Right ventricle myocardium superior (tissue), 1 donor: ENCODE results near the gene BMP5. TPM values are rescaled to one million over a fixed set of nuclear protein-coding genes. Genes with fewer than 3 reads are reported as not detected.

Experiments used
- ATAC-seq: fragments of 200-7000 bp; cut with Tn5 transposase; one replicate; pipeline ENCODE4 v1.9.1; 2020; ENCODE audit warnings: mild to moderate bottlenecking; ENCODE audit not compliant: poor library complexity
- DNase-seq: peaks from one replicate; pipeline ENCODE4 v3.0.0-alpha.2; 2020
- intact Hi-C: fragments of 100-400 bp; cut with DNase I; formaldehyde crosslinking; loops from one replicate; pipeline ENCODE4 v1.11.2; 2022
- total RNA-seq: library from RNA; stranded (reverse); fragmentation: NEBNext Ultra II Directional; extraction: Animal tissue kit (Norgen Biotek cat#: 25700); gene quantifications from one replicate; pipeline ENCODE4 v1.2.1, GENCODE V29; 2021
- donor health status: DM: no; HTN: yes; CAD: no; lungs with severe emphysema.

BMP5 gene
- total RNA-seq, 1 donor from 2014 or later = 2.4 TPM

DNA sequence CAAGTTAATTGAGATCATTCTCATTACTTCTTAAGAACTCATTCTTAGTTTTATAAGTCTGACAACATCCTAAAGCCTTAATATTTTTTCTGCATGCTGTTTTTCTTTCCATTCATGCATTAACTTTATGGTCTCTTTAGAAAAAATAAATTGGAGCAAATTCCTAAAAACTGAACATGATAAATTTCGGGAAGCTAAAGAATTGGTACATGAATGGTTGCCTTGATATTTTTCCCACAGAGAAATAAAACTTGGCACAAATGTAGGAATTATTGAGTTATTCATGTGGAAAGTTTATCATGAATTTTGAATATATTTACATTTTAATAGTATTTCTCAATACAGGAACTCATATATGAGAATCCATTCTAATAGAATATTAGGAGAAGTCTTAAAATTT, 115.9 kb downstream of the BMP5 start:
- no peak for ATAC-seq
- intact Hi-C loops = no loop called here
- DNase-seq = no peak

DNA sequence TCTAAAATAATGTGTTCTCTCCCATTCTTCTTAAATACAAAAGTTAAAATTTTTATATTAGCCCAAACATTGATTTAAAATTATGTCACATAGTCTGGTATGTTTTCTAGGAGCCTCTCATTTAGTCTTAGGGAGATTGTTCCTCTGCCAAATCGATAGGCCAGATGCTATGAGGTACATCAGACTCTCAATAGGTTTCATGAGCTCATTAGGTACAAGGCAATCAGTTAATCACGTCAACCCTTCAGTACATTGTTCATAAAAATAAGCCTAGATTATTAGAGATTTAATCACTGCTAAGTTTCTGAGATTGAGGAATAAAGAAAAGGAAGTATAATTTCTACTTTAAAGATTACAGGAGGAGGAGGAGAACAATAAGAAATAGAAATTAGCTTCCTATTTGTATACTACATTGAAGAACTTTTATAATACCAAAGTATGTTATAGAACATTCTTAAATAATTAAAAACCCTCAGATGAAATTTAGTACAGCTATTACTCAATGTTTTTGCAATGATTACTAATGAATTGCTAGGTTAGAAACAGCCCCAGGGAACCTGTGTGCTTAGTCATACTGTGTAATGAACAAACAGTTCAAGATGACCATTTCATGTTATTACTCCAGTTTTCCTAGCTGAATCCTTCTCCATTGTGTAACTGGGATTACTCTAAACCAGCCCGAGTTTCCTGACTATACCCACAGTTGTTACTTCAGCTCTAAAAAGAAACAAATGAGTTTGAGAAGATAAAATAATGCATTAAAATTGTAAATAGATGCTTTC, 117.0 kb downstream of the BMP5 start:
- DNase-seq (no peak), ATAC-seq (peak; percentile 84)
- intact Hi-C loops = no loop called here

DNA sequence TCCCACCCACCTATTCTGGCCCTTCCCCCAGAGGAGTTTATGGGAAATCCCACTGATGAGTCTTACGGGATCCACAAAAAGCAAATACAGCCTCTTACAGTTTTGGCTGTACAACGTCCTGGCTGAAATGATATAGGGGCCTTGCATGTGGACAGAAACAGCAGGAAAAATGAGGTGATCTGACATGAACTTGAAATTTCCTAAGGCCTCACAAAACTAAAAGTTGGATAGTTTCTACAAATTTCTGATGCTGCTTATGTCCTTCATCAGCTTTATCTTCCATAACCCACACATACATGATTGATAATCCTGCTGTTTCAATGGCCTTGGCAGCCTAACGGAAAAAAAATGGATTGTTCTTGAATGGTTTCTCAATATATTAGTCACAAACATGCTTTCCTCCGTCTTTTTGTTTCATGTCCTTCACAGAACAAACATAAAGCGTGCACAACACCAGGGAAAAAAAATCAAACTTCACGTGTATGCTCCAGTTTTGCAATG, 118.8 kb downstream of the BMP5 start:
- intact Hi-C loops = no loop called here
- DNase-seq (no peak), ATAC-seq (no peak)

DNA sequence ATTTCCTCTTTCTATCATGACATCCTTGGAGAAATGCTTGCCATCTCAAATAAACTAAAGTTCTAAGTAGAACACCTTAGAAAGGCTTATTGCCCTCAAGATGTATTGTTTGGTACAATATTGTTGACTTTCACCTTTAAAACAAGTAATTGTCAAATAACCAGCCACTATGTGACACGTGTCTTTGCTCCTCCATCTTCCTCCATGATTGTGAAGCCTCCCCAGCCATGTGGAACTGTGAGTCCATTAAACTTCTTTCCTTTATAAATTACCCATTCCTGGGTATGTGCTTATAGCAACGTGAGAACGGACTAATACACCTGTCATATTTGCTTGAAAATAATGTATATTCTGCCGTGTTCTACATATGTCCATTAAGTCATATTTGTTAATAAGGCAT, 126.5 kb downstream of the BMP5 start:
- no peak for ATAC-seq
- intact Hi-C loops = no loop called here
- no peak for DNase-seq

DNA sequence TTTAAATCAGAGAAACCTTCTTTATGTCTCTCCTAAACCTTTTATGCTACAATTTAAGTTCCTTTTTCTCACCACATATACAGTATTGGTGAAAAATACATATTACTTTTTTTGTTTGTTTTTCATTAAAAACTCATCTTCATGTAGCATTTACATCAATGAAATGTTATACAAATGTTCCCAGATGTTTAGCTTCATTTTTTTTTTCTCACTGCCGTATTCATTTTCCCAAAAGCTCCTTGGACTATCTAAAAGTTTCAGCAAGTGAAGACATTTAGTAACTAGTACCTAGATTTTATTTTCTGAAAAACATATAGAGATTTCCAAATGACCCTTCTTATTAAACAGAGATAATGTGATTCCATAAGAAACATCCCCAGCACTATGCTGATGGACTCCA, 128.9 kb downstream of the BMP5 start:
- intact Hi-C loops = no loop called here
- ATAC-seq = no peak
- no peak for DNase-seq

DNA sequence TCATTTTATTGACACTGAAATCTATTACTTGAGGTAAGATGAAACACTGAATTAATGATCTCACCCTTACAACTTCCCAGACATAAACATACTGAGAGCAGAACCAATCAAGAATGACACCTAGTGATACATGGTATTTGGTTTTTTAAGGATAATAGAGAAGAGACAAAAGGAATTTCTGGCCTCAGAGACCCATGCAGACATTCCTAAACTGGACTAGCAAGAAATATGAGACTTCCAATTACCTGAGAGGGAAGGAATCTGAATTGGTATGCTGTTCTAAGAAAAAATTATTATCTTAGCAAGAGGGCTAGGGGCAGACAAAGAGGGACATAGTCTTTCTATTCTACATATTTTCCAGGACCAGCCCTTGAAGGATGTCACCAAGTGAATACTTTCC, 141.1 kb downstream of the BMP5 start:
- no peak for DNase-seq
- intact Hi-C loops = no loop called here
- ATAC-seq = no peak

DNA sequence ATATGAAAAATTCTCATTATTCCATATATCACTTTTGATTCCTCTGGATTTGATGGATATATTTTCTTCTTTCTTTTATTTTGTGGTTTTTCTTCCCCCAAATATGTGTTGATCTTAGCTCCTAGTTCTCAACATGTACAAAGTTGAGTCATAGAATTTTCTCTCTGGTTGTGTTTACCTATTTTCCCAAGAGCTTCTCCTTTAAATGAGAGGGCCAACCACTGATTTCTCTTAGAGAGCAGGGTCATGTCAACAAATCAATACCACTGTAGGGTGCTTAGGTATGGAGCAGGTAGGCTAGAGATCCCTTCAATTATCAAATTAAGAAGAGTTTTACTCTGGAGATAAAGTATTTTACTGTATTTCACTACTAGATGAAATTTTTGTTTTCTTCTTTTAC, 145.7 kb downstream of the BMP5 start:
- DNase-seq (no peak), ATAC-seq (no peak)
- intact Hi-C loops = no loop called here

DNA sequence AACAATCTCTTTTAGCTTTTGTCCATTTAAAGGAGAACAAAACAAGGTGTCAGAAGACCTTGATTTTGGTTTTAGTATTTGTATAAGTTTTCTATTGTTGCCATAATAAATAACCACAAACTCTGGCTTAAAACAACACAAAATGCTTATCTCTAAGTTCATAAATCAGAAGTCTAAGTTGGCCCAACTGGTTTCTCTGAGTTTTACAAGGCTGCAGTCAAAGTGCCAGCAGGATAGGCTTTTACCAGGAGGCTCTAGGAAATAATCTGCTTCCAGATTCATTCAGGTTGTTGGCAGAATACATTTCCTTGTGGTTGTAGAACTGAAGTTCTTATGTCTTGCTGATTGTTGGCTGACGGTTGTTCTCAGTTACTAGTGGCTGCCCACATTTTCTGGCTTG, 149.2 kb downstream of the BMP5 start:
- DNase-seq (no peak), ATAC-seq (no peak)
- intact Hi-C loops = no loop called here

DNA sequence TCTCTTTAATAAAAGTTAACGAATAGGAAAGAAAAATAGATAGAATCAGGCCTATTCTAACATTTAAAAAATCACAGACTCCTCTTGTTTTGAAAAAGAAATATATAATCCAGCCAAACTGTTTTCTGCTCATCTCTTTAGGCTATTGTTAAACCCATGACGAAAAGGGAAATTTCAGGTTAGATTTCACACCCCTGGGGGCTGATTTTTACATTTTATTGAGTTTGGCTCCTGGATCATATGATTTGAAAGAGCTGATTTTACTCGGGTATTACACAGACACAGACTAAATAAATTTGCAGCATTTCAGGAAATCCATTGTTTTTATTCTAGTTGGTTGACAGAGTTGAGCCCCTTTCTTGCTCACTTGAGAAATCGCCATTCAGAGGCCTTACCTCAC, 160.6 kb downstream of the BMP5 start:
- DNase-seq (no peak), ATAC-seq (no peak)
- intact Hi-C loops = no loop called here

DNA sequence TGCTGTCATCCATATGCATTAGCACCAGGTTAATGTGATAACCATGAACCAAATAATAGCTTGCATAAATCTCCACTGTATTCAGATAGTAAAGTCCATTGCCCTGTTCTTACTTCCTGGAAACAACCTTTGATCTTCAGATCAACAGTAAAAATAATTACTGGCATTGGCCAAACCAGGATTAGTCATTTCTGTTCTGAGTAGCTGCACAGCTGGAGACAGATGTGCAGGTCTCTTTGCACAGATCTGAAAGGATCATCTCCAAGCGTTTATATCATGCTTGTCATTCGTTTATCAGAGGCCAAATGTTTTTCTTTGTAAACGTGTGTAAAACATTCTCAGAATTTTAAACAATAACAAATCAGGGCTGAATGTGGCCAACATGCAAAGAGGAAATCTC, 162.0 kb downstream of the BMP5 start:
- no peak for ATAC-seq
- intact Hi-C loops = no loop called here
- no peak for DNase-seq

DNA sequence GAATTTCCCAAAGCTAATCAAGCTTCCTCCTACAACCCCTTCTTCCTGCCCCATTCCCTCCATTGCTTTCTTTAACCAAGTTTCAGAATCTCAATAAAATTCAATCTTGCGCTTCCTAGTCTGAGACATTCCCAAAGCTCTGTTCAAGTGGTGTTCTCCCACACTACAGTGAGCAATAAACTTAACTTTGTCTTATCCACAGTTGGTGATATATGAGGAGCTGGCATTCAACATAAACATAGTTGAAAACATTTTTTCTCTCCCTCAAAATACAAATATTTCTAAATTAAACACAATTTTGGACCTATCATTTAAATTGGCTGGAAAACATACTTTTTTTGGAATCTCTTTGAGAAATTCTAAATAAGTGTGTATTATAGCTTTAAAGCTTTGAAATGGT, 166.7 kb downstream of the BMP5 start:
- intact Hi-C loops = no loop called here
- DNase-seq (no peak), ATAC-seq (no peak)

DNA sequence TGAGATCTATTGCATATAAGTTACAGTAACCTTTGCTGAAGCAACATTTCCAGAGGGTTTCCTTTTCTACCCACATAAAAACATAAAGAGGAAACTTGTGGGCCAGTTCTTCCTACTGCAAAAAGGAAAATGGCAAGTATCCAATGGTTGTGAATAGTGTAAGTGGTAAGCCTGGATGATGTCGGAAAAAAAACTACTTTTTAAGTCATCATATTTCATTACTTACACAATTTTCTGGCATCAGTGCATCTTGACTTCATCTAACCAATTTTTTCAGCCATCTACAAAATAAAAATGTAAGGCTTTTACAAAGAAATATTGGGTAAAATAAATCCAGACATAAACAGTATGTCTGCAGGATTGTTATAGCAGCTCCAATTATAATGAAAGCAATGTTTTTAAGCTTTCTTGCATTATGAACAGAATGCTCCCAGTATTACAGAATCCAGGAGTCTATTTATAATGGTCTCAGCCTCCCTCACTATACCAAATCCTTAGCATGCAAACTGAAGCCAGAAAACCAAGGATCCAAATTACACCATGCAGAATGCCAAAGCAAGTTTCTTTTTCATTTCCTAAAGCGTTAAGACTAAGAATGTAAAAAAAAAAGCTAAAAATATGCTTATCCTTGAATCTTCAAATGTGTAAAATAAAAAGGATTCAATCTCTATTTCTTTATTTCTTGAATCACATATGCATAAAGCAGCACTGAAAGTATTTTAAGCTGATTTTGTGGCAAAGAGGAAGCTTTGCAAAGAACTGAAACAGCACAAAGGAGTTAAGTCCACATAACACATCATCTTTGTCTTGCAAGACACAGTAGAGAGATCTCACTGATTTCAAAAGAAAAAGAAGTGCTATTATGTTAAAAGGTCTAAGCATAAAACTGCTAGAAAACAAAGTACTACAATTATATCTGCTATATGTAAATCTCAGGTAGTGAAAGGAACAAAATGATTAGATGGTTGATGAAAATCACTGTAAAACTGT, 169.6 kb downstream of the BMP5 start:
- no peak for ATAC-seq
- intact Hi-C loops = no loop called here
- DNase-seq = no peak

DNA sequence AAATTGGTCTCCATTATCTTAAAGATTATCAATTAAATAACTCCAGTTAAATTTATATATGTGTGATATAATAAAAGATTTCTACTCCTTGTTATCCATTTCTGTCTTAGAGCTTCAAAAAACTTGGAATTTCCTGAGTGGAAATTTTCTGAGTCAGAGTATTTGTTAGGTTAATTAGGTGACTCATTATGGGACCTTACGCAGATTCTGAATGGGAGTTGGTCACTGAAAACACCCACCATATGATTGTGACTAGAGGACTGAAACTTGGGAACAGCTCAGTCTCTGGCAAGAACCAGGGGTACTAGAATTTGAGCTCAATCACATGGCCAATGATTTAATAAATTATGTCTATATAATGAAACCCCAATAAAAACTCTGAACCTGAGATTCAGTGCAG, 171.0 kb downstream of the BMP5 start:
- ATAC-seq (no peak), DNase-seq (no peak)
- intact Hi-C loops = no loop called here
